PFSK-1 (cell line): ENCODE data around the gene TSPO2.

Experiments
- FOXP2 ChIP-seq: optimal IDR thresholded peaks from 2 replicates; pipeline ENCODE3; 2011; ENCODE audit warnings: borderline replicate concordance, control low read depth, inconsistent platforms; ENCODE audit not compliant: insufficient read depth; ENCODE audit errors: extremely low read length, extremely low read depth
- POLR2AphosphoS5 ChIP-seq: IDR thresholded peaks from 2 replicates; pipeline ENCODE4 v1.6.1; 2012; ENCODE audit warnings: low read depth, mild to moderate bottlenecking, control low read depth, low read length, moderate library complexity
- REST ChIP-seq, 2 experiments: IDR thresholded peaks; 2 replicates each; pipeline versions ENCODE4 v1.6.1 to v1.8.0; 2011 to 2012; ENCODE audit warnings: low read depth in 2 of 2, low read length in 2 of 2, control low read depth in 1 of 2, inconsistent platforms in 1 of 2, mild to moderate bottlenecking in 1 of 2, moderate library complexity in 1 of 2; ENCODE audit not compliant: insufficient read depth in 1 of 2
- SIN3A ChIP-seq: IDR thresholded peaks from 2 replicates; pipeline ENCODE4 v1.6.1; 2012; ENCODE audit warnings: mild to moderate bottlenecking, low read length, moderate library complexity, borderline replicate concordance; ENCODE audit not compliant: insufficient read depth
- TAF1 ChIP-seq: IDR thresholded peaks from 2 replicates; pipeline ENCODE4 v1.6.1; 2012; ENCODE audit warnings: low read length, control low read depth, borderline replicate concordance; ENCODE audit not compliant: insufficient read depth

Gene TSPO2

GRCh38 chr6:41064841-41065240 is 22.6 kb downstream of the TSPO2 start:
- TF ChIP-seq SIN3A (no peak), FOXP2 (no peak), REST (IDR thresholded peaks at IDR 0.05; ENCODE audit: insufficient read depth in 1 of 2, low read depth in 2 of 2, low read length in 2 of 2) (no peak), TAF1 (no peak), POLR2AphosphoS5 (no peak)

- TF ChIP-seq REST (IDR thresholded peaks at IDR 0.05; ENCODE audit: insufficient read depth in 1 of 2, low read depth in 2 of 2, low read length in 2 of 2) (no peak), TAF1 (no peak), FOXP2 (no peak), POLR2AphosphoS5 (no peak), SIN3A (no peak)
Observed at GRCh38 chr6:41065550-41066026, 23.3 kb downstream of the TSPO2 start.

GRCh38 chr6:41066867-41067304 is 24.6 kb downstream of the TSPO2 start:
- no peak for TF ChIP-seq FOXP2
- no peak for TF ChIP-seq TAF1
- no peak for TF ChIP-seq REST (IDR thresholded peaks at IDR 0.05; ENCODE audit: insufficient read depth in 1 of 2, low read depth in 2 of 2, low read length in 2 of 2)
- no peak for TF ChIP-seq POLR2AphosphoS5
- TF ChIP-seq SIN3A: no peak

GRCh38 chr6:41071501-41071922 is 29.2 kb downstream of the TSPO2 start:
- TF ChIP-seq TAF1: no peak; the same call in 1 of the 2 replicates
- TF ChIP-seq SIN3A: no peak
- TF ChIP-seq FOXP2: no peak
- no peak for TF ChIP-seq POLR2AphosphoS5
- TF ChIP-seq REST (IDR thresholded peaks at IDR 0.05; ENCODE audit: insufficient read depth in 1 of 2, low read depth in 2 of 2, low read length in 2 of 2): no peak
